Measurements from ENCODE around the gene LXN.

Gene LXN

DNA sequence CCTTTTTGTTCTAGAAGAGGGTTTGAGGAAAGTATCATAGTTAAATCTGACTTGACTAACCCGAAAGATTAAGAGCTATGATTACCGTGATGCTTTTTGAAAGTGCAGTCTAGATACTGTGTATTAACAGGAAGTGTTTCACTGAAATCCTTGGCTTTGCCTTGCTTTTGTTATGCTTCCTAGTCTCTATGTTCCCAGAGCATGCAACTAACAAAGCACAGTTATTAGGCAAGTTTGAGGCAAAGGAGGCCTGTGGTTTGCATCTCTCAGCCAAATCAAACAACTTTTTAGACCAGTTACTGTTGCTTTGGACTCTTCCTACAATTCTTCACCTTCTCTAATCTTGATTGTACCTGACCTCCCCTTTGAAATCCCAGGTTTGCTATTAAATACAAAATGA, 3.9 kb downstream of the LXN start:
- no peak for DNase-seq (ENCODE audit: low spot score)

DNA sequence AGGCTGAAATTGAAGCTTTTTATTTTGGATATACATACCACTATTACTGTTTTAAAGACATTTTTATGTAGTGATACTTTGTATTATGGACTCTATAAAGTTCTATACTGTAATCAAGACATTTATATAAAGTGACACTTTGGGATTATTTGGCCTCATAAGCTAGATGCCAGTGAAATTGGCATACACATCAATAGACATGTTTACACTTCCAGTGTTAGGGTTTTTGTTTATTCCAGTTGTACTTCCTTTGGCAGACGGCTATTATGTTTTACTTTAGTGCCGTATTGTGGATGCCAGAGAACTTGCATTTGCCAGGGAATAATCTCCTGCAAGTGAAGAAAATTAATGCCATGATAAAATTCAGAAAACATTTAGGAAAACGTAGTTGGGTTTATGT, 6.0 kb downstream of the LXN start:
- DNase-seq (ENCODE audit: low spot score) = no peak

DNA sequence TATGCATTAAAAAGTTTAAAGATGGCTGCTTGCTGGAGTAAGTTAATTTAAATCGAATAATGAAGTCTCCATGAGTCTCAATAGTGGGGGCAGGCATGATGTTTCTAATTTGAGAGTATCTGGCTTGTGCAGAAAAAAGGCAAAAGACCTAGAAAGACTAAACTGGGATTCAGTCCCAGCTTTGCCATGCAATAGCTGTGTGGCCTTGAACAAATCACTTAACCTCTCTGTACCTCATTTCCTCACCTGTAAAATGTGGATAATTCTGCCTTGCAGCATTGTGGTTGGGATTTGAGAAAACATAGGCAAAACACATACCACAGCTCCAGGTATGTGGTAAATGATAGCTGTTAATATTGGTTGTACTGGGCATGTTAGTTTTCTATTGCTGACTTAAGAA, 8.6 kb downstream of the LXN start:
- no peak for DNase-seq (ENCODE audit: low spot score)

DNA sequence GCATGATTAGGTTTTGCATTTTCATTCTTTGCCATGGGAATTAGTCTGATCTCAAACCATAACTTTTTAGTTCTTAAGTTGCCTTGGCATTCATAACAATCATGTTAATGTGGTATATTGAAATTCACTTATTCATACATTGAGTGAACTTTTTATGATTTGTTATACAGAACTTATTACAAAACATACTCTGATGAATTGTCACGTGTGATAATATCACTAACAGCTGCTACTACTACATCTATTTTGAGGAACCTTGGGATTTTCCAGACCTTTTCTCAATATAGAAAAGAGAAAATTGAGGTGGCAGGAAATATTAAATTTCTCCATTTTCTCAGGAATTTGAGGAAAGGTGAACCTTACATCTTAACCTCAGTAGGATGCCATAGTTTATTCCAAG, 9.2 kb downstream of the LXN start:
- no peak for DNase-seq (ENCODE audit: low spot score)

DNA sequence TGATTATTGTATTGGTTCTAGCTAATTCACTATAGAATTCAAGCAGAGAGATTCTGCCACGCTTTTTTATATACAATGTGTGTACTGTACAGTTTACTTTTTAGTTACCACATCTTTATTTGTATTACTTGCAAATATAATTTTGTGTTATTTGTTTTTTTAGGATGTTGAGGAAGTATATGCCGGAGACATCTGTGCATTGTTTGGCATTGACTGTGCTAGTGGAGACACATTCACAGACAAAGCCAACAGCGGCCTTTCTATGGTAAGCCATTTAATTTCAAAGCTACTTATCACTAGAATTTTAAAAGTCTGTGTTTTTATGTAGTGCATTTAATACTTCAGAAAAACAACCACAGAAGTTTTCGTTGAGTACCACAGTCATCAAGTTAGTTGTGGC, 11.7 kb downstream of the LXN start:
- DNase-seq (ENCODE audit: low spot score) = no peak

DNA sequence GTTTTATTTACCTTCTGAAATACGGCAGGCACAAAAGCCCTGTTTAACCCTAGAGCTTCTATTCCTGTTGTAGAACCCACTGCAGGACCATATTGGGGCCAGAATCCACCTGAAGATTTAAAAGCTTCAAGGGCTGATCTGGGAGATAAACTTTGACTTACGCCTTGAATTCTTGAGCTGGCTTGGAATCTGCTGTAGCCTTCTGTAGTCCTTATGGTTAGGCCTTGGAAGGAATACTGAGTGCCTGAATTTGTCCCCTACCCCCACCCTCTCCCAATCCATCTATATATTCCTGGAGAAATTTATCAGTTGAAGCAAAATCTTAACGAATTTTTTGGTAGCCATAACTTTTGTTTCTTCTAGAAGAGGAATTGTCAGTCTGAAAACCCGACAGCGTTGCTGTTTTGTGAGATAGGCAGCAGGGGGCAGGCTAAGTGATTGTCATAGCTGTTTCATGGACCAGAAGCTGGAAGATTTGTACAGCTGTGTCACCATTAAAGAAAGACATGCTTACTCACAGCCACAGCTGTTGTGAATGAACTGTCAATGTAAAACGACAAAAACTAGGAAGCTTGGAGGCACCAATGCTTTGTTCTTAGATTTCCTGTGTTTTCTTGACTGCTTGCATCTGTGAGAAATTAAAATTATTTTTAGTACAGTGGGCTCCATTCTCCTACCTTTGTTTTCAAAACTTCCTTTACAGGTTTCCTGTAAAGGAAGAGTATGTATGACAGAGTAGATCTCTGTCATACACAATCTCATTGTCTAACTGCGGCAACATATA, 12.8 kb downstream of the LXN start:
- DNase-seq (ENCODE audit: low spot score) = peak; percentile 27

DNA sequence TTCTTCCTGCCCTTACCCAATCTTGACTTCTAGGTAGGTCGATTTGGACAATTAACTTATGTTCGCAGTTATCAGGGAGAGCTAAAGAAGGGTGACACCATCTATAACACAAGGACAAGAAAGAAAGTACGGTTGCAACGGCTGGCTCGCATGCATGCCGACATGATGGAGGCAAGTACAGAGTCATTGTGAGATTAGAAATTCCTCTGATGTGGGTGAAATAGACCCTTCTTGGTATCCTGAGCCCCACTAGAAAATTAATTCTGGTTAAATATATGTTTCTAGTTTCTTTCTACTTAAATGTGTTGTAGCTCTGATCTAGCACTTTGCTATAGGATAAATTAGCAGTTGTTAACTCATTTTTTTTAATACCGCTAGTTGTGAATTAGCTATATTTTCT, 13.6 kb downstream of the LXN start:
- DNase-seq (ENCODE audit: low spot score) = no peak

DNA sequence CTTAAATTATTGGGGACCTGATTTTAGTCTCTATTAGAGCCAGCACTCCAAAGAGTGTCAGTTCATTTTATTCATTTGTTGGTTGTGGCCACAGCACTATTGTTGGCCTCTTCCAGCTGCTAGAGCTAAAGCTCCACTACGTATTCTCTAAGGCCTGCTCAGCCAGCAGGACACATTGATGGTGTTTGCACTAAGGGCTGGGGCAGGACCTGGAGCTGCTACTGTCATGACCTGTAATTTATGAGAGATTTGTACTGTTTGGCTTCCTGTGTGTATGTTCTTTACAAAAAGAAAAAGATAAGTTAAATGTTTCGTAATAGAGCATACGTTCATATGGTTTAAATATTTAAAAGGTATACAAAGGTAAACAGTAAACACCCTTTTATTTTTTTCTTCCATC, 20.0 kb downstream of the LXN start:
- peak; percentile 17 for DNase-seq (ENCODE audit: low spot score)

DNA sequence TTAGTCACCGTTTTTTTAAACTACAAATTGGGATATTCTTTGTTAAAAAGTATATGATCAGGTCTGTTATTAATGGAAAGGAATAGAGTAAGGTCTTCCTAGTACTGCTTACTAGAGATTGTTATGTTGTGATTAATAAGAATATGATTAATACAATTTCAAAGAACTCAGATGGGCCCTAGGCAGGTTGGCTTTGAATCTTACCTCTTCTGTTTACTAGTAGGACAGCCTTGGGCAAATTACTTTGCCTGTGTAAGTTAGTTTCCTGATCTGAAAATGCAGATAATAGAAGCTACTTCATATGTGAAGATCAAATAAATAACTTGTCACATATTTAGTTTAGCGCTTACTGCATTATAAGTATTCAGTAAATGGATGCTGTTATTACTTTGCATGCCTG, 21.3 kb downstream of the LXN start:
- no peak for DNase-seq (ENCODE audit: low spot score)

DNA sequence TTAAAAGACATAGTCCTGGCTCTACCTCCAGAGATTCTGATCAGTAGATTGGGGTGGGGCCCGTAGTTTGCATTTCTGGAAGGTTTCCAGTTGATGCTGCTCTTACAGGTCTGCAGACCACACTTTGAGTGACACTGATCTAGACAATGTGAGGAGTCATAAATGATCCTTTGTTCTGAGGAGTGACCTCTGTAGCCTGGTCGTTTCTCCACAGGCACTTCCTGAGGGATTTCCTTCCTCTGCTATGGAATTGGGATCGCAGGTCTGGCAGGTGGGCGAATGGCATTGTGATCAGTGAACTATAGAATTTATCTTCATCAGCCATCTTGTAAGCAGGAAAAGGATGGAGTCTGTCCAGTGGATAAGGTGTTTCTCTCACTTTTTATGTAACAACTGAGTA, 22.7 kb downstream of the LXN start:
- DNase-seq (ENCODE audit: low spot score) = no peak

DNA sequence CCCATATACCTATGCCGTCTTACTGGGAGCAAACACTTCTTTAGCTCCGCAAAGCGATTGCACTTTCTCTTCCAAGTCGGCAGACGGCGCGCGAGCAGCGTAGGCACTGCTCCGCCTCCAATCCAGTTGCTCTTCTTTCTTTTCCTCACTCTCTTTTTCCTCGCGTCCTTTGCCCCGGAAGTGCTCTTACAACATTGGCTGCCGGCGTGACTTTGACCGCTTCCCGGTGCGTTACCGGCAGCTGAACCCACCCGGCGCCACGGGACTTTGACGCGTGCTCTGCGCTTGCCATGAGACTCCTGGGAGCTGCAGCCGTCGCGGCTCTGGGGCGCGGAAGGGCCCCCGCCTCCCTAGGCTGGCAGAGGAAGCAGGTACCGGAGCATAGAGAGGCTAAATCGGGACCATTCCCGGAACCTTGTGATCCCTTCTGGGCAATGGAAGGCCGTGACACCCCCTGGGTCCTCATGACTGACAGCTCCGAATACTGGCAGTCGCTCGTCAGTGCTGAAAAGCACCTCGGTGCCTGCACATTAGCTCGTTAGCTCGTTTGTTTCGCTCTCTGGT, 28.0 kb downstream of the LXN start, which contains the start of gene GFM1:
GFM1 (plus strand) TSS at position 183 of the 564 bp plus-strand sequence; CDS start at position 291, 108 bp downstream.
- DNase-seq (ENCODE audit: low spot score) = peak; percentile 56

DNA sequence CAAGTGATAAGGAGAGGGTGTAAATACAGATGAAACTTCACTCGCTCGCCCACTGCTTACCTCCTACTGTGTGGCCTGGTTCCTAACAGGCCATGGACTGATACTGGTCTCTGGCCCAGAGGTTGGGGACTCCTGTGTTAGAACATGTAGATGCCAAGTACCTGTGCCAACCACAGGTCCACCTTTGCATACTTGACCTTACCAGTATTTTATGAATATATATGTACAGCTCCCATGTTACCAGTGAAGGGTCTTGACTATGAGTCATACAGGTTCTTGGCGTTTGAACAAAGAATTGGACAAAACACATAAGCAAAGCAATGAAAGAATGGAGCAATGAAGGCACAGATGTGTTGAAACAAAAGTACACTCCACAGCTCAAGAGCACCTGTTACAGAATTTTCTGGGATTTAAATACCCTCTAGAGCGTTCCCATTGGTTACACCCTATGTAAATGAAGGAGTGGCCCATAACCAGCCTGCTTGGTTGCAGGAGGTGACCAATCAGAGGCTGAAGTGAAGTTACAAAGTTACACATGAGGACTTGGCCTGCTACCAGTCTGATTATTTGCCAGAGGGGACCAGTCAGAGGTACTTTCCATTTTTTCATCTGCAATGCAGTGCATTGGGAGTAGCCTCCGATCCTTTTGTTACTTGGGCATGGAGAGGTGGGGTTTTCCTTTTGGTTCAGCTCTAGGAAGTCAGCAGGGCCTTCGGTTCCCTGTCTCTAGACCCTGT, 29.8 kb downstream of the LXN start:
- DNase-seq (ENCODE audit: low spot score) = no peak

DNA sequence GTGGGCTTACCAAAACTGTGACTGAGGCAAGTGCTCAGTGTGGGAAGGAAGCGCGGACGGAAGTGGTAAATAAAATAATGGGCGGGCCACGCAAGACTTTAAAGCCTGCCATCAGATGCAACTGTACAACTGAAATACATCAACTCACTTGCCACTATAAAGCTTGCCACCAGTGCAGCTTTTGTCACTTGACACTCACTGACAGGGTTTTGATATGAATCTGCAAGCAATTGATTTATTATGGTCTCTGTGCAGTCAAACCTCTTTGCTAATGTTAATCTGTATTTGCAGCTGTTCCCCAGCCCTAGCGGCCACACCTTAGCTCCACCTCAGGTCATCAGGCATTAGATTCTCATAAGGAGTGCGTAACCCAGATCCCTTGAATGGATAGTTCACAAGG, 30.4 kb downstream of the LXN start:
- DNase-seq (ENCODE audit: low spot score) = no peak

DNA sequence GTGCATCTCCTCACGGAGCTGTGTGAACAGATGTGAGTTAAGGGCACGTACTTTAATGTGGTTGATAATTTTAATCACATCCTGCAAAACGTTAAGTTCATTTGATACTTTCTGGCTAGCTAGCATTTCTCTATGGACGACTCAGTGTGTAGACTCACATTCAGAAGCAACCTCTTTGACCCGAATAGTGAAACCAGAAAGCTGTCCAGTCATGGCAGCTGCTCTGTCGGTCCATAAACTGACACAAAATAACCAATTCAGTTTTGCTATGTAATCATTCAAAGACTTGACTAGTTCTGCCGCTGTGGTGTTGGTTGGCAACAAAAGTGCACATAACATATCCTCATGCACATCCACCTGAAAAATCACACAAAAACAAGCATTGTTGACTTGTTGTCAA, 31.8 kb downstream of the LXN start:
- DNase-seq (ENCODE audit: low spot score) = no peak

DNA sequence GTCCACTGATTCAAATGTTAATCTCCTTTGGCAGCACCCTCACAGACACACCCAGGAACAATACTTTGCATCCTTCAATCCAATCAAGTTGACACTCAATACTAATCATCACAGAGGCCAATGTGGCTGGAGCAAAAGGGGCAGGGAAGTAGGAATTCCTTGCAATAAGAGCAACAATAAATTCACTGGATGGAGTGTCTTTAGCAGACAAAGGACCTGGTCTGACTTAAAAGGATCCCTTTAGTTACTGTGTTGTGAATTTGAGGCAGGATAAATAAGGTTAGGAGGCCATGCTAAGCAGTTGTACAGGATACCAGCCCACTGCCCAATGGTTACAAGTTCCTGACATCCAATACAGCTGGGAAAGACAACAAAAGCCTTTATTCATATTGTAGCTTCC, 40.5 kb downstream of the LXN start:
- no peak for DNase-seq (ENCODE audit: low spot score)

DNA sequence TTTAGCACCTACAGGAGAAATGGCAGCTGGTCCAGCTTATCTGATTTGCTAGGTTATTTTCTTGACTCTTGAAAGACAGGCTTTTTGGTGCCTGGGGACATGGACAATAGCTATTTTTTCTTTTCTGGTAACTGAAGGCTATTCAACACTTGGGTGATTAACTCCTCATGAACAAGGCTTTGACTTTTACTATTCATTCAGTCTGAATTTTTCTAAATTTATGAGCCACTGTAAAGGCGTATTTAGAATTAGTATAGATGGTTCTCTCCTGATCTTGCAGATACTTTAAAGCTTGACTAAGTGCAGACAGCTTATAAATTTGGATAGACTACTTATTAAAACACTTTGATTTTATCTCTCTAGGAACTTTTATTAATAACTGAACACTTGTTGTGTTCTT, 46.6 kb downstream of the LXN start:
- DNase-seq (ENCODE audit: low spot score) = no peak

DNA sequence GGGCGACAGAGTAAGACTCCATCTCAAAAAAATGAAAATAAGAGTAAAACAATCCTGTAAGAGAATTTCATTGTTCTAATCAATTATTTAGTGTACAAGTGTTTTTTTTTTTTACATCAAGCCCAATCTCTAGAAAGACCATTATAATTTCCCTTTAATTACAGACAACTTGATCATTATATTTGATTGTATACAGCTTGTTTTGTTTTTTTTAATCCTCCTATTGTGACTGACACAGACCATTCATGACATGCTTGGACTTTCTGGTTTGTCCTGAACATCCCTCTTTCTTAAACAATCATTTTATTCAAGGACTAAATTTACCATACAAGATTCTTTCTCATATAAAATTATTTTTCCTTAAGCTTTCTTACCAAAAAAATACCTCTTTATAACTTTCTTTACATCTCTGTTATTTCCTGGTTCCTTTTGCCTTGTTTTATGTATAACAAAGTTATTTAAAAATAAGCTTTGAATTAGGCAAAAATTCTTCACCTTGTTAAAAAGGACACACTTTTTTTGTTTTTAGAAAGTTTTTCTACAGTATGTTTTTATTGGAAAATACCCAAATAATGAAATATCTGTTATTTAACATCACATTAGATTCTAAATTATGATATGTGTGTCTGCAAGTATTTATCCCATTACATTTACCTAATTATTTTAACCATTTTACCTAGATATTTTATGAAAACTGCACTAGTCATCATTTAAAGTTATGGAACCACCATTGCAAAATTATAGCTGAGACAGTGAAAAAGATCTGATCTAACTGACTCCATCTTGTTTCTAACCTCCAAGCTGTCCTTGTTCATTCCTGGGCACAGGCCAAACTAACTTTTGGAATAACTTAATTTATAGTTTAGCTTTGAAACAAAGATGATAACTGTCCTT, 54.2 kb downstream of the LXN start:
- no peak for DNase-seq (ENCODE audit: low spot score)
